Fibroblast of skin of scalp (primary cell): ENCODE measurements around the gene UBE2Z.

Experiments
- DNase-seq: peaks from one replicate; pipeline ENCODE4 v3.0.0-alpha.2; 2013

The UBE2Z gene

DNA sequence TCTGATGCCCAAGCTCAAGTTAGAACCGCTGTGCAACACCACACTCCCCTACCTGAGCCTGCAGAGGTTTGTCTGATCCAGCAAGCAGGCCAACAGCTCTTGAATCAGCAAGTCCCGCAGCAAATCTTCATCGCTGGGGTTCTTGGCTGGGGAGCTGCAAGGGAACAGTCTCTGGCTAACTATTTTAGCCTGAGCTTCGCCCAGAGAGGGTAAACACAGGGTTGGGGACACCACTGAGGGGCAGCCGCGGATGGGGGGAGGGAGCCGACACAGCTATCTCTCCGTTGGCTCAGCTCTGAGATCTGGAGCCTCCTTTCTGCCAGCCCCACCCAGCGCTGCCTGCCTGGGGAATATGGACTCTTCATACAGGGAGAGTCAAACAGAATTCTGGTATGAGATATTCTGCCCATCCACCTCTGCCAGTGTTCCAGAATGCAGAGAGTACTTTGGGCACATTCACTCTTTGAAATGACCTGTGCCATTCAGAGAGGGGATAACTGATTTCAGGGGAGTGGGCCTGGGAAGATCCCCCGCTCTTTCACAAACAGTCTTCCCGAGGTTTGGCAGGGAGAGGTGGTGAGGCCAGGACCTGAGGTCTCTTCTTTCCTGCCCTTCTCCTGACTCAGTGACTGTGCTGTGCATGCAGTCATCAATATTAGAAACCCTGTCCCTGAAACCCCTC, 52.8 kb downstream of the UBE2Z start:
- DNase-seq = no peak

DNA sequence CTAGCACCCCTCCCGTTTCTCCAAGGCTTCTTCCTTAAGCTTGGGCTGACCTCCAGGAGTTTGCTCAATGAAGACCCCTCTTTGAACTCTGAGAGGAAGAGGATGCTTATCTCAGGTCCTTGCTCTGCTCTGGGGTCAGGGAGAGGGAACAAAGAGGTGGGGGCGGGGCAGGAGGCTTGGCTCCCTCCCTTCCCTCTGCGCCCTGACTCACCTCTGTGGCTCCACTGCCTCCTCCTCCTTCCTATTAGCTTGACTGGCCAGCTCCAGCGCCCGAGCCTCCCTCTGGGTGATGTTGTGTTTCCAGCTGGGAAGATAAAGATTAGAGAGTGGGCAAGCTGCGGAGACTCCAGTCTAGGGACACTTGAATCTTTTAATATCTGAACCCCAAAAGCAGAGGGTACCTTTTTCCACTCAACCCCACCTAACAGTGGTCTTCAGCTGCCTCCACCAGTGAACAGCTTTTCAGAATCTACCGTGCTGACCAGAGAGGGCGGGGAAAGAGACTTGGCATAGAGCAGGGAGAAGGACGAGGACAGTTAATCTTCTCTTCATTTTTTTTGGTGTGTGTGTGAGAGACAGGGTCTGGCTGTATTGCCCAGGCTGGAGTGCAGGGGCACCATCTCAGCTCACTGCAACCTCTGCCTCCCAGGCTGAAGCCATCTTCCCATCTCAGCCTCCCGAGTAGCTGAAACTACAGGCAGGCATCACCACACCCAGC, 53.5 kb downstream of the UBE2Z start:
- peak; percentile 47 for DNase-seq

DNA sequence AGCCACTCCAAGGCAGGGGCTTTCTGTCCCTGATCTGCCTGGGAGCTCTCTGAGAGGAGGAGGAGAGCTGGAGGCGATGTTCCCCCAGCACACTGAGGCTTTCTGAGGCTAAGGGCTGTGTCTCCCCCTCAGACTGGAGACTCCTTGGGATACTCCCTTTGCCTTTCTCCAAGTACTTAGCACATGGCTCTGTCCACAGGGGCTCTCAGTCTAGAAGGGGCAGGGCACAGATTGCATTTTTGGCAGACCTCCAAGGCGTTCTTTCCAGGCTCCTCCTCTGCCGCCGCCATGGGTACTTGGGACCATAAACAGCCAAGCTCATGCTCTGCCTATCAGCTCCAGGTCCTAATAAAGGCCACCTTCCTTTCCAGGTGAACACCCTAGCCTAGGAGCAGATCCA, 62.0 kb downstream of the UBE2Z start:
- peak; percentile 59 for DNase-seq

DNA sequence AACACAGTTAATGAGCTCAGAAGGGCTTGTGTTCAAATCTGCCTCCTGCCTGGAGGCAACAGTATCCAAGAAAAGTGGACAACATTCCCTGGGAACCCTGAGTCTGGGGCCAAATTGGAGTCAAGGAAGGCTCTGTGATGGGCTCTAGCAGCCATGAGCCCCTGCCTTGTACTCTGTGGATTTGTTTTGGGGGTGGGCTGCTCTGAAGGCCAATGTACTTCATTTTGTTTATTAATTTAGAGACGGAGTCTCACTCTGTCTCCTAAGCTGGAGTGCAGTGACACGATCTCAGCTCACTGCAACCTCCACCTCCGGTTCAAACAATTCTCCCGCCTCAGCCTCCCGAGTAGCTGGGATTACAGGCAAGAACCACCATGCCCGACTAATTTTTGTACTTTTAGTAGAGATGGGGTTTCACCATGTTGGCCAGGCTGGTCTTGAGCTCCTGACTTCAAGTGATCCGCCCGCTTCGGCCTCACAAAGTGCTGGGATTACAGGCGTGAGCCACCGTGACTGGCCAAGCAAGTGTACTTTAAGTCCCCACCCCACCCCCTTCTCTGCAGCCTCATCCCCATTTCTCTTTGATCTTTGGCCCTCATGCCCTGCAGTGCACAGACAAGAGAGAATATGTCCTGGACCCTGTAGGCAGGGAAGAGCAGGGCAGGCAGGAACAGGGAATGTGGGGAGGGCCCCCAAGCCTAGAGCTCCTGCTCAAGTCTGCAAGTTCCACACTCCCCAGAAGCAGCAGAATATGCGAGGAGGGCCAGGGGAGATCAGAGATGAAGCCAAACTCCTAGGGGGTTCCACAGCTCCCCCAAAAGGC, 62.9 kb downstream of the UBE2Z start:
- no peak for DNase-seq

DNA sequence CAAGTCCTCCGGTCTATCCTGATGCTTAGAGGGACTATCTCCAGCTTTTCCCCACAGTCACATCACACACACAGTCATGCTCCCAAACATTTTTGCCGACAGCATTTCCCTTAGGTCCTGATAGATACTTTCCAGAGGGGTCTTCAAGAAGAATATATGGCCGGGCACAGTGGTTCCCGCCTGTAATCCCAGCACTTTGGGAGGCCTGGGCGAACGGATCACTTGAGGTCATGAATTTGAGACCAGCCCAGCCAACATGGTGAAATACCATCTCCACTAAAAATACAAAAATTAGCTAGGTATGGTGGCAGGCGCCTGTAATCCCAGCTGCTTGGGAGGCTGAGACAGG, 64.5 kb downstream of the UBE2Z start:
- DNase-seq = no peak

DNA sequence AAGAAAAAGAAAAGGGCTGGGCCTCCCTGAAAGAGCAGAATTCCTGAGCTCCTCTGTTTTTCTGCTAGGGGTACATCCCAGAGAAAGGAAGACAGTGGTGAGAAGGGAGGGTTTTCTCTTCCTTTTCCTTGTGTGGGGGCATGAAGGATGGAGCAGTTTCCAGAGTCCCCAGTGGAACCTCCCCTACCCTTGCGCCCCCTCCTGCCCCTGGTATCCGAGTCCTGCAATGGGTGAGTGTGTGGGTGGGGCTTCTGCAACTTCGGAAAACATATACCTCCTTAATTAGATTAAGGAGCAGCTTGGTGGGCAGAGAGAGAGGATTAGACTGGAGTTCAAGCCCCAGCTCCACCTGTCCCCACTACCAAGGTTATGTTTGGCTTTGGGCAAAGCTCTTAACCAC, 65.6 kb downstream of the UBE2Z start:
- DNase-seq = no peak
